ENCODE data around the gene LEPROT.

Gene LEPROT

DNA sequence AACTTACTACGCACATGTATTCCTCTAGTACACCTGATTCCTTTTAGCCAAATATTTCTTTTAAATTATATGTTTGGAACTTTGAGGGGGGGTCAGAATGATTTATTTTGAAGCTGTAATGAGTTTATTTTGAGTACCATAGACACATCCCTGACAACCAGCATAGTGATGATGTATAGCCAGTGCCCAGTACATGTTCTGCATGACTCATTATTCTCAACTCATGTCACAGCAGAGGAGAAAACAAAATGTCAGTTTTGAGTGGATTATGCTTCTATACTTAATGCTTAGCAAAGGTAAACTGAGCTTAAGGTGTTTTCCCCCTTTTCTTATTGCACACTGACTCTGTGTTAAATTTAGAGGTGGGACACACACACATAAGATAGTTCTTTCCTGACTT lies 22.4 kb upstream of the LEPROT start:
- TF ChIP-seq POLR2AphosphoS5 (IDR thresholded peaks at IDR 0.05; ENCODE audit: low read depth, low read length) (no peak), SIN3A (IDR thresholded peaks at IDR 0.05; ENCODE audit: borderline replicate concordance, insufficient read depth, low read length) (no peak), FOXP2 (optimal IDR thresholded peaks at IDR 0.05; ENCODE audit: borderline replicate concordance, extremely low read depth, extremely low read length, insufficient read depth) (no peak), TAF1 (IDR thresholded peaks at IDR 0.05; ENCODE audit: borderline replicate concordance, insufficient read depth, low read length) (no peak)
- TF ChIP-seq, protein P1, sequence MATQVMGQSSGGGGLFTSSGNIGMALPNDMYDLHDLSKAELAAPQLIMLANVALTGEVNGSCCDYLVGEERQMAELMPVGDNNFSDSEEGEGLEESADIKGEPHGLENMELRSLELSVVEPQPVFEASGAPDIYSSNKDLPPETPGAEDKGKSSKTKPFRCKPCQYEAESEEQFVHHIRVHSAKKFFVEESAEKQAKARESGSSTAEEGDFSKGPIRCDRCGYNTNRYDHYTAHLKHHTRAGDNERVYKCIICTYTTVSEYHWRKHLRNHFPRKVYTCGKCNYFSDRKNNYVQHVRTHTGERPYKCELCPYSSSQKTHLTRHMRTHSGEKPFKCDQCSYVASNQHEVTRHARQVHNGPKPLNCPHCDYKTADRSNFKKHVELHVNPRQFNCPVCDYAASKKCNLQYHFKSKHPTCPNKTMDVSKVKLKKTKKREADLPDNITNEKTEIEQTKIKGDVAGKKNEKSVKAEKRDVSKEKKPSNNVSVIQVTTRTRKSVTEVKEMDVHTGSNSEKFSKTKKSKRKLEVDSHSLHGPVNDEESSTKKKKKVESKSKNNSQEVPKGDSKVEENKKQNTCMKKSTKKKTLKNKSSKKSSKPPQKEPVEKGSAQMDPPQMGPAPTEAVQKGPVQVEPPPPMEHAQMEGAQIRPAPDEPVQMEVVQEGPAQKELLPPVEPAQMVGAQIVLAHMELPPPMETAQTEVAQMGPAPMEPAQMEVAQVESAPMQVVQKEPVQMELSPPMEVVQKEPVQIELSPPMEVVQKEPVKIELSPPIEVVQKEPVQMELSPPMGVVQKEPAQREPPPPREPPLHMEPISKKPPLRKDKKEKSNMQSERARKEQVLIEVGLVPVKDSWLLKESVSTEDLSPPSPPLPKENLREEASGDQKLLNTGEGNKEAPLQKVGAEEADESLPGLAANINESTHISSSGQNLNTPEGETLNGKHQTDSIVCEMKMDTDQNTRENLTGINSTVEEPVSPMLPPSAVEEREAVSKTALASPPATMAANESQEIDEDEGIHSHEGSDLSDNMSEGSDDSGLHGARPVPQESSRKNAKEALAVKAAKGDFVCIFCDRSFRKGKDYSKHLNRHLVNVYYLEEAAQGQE (IDR thresholded peaks at IDR 0.05; ENCODE audit: insufficient read depth in 1 of 2, low read depth in 2 of 2, low read length in 2 of 2), result no peak

DNA sequence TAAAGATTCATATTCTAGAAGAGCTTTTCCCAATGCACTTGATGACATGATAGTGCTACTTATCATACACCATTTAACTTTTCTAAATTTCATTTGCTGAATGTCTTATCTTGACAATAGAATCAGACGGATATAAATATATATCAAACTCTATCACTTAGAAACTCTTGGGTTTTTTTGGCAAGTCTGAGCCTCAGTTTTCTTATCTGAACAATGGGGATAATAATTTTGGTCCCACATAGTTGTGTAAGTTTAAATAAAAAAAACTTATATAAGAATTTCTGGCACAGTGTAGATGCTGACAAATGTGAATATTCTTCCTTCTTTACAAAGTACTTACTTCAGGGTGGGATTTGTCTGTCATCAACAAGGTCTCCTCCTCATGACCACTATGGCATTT lies 21.5 kb upstream of the LEPROT start:
- no peak for TF ChIP-seq POLR2AphosphoS5 (IDR thresholded peaks at IDR 0.05; ENCODE audit: low read depth, low read length)
- no peak for TF ChIP-seq TAF1 (IDR thresholded peaks at IDR 0.05; ENCODE audit: borderline replicate concordance, insufficient read depth, low read length)
- TF ChIP-seq, protein P1 (IDR thresholded peaks at IDR 0.05; ENCODE audit: insufficient read depth in 1 of 2, low read depth in 2 of 2, low read length in 2 of 2), result no peak
- no peak for TF ChIP-seq SIN3A (IDR thresholded peaks at IDR 0.05; ENCODE audit: borderline replicate concordance, insufficient read depth, low read length)
- no peak for TF ChIP-seq FOXP2 (optimal IDR thresholded peaks at IDR 0.05; ENCODE audit: borderline replicate concordance, extremely low read depth, extremely low read length, insufficient read depth)

DNA sequence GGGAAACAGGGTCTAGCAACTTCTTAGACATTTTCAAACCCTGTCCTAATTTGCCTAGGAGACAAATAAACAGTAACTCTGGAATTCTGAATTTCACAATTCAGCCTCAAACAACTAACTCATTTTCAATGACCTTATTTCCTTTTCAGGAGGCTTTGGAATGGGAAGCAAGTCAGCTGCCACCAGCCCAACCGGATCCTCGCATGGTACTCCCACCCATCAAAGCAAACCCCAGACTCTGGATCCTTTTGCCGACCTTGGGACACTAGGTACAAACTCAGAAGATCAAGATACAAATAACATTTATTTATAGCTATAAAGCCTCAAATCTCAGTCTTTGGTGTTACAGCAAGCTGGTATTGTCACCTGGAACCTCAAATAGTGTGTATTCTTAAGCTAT lies 18.9 kb upstream of the LEPROT start:
- TF ChIP-seq TAF1 (IDR thresholded peaks at IDR 0.05; ENCODE audit: borderline replicate concordance, insufficient read depth, low read length) (no peak), SIN3A (IDR thresholded peaks at IDR 0.05; ENCODE audit: borderline replicate concordance, insufficient read depth, low read length) (no peak), FOXP2 (optimal IDR thresholded peaks at IDR 0.05; ENCODE audit: borderline replicate concordance, extremely low read depth, extremely low read length, insufficient read depth) (no peak), POLR2AphosphoS5 (IDR thresholded peaks at IDR 0.05; ENCODE audit: low read depth, low read length) (no peak)
- TF ChIP-seq, protein P1 (IDR thresholded peaks at IDR 0.05; ENCODE audit: insufficient read depth in 1 of 2, low read depth in 2 of 2, low read length in 2 of 2), result no peak

GRCh38 chr1:65404941-65405340 lies 15.5 kb upstream of the LEPROT start:
- TF ChIP-seq, protein P1 (IDR thresholded peaks at IDR 0.05; ENCODE audit: insufficient read depth in 1 of 2, low read depth in 2 of 2, low read length in 2 of 2), result no peak
- no peak for TF ChIP-seq SIN3A (IDR thresholded peaks at IDR 0.05; ENCODE audit: borderline replicate concordance, insufficient read depth, low read length)
- no peak for TF ChIP-seq POLR2AphosphoS5 (IDR thresholded peaks at IDR 0.05; ENCODE audit: low read depth, low read length)
- no peak for TF ChIP-seq TAF1 (IDR thresholded peaks at IDR 0.05; ENCODE audit: borderline replicate concordance, insufficient read depth, low read length)
- no peak for TF ChIP-seq FOXP2 (optimal IDR thresholded peaks at IDR 0.05; ENCODE audit: borderline replicate concordance, extremely low read depth, extremely low read length, insufficient read depth)

- TF ChIP-seq TAF1 (IDR thresholded peaks at IDR 0.05; ENCODE audit: borderline replicate concordance, insufficient read depth, low read length) (no peak), FOXP2 (optimal IDR thresholded peaks at IDR 0.05; ENCODE audit: borderline replicate concordance, extremely low read depth, extremely low read length, insufficient read depth) (no peak), SIN3A (IDR thresholded peaks at IDR 0.05; ENCODE audit: borderline replicate concordance, insufficient read depth, low read length) (no peak), POLR2AphosphoS5 (IDR thresholded peaks at IDR 0.05; ENCODE audit: low read depth, low read length) (no peak)
- TF ChIP-seq, protein P1 (IDR thresholded peaks at IDR 0.05; ENCODE audit: insufficient read depth in 1 of 2, low read depth in 2 of 2, low read length in 2 of 2), result no peak
Observed at GRCh38 chr1:65407877-65408276, 12.6 kb upstream of the LEPROT start.

Data from PFSK-1 (cell line).